GM18526 (cell line): Measurements from ENCODE around the gene COX10.
A peak's percentile ranks its signal among the peaks of the same experiment; 100 is the strongest.

Source experiments
- POLR2A ChIP-seq: IDR thresholded peaks from 3 replicates; pipeline ENCODE4 v1.6.1; 2011; ENCODE audit not compliant: insufficient read length; ENCODE audit errors: extremely low read depth

The COX10 gene

GRCh38 chr17:14069251-14070021, at the start of gene COX10:
TSS of gene COX10 (plus strand) at chr17:14069504. CDS start at chr17:14069606, 102 bp downstream.
- peak; percentile 90 for TF ChIP-seq POLR2A

GRCh38 chr17:14032234-14032633, 37.1 kb upstream of the COX10 start:
- no peak for TF ChIP-seq POLR2A

- TF ChIP-seq POLR2A, result no peak
Observed at GRCh38 chr17:14033166-14033565, 36.1 kb upstream of the COX10 start.

- TF ChIP-seq POLR2A, result no peak
Observed at GRCh38 chr17:14037453-14037852, 31.9 kb upstream of the COX10 start.

- no peak for TF ChIP-seq POLR2A
Observed at GRCh38 chr17:14038206-14038605, 31.1 kb upstream of the COX10 start.

- TF ChIP-seq POLR2A, result no peak
Observed at GRCh38 chr17:14042411-14042810, 26.9 kb upstream of the COX10 start.

GRCh38 chr17:14044702-14045101, 24.6 kb upstream of the COX10 start:
- no peak for TF ChIP-seq POLR2A

- no peak for TF ChIP-seq POLR2A
Observed at GRCh38 chr17:14046978-14047377, 22.3 kb upstream of the COX10 start.

- TF ChIP-seq POLR2A, result no peak
Observed at GRCh38 chr17:14047591-14047990, 21.7 kb upstream of the COX10 start.

GRCh38 chr17:14048169-14048568, 21.1 kb upstream of the COX10 start:
- no peak for TF ChIP-seq POLR2A

GRCh38 chr17:14050616-14051015, 18.7 kb upstream of the COX10 start:
- TF ChIP-seq POLR2A, result no peak

- TF ChIP-seq POLR2A, result no peak
Observed at GRCh38 chr17:14051692-14052091, 17.6 kb upstream of the COX10 start.

- TF ChIP-seq POLR2A, result no peak
Observed at GRCh38 chr17:14052886-14053615, 16.3 kb upstream of the COX10 start.

GRCh38 chr17:14057591-14057990, 11.7 kb upstream of the COX10 start:
- no peak for TF ChIP-seq POLR2A

- TF ChIP-seq POLR2A, result no peak
Observed at GRCh38 chr17:14058051-14058450, 11.3 kb upstream of the COX10 start.

GRCh38 chr17:14060706-14061105, 8.6 kb upstream of the COX10 start:
- TF ChIP-seq POLR2A, result no peak

GRCh38 chr17:14061666-14062560, 7.4 kb upstream of the COX10 start:
- TF ChIP-seq POLR2A, result no peak
